Calu3 (cell line): ENCODE results near the gene SLC66A3. TPM values are rescaled to one million over a fixed set of nuclear protein-coding genes. Genes with fewer than 3 reads are reported as not detected.

Experiments
- BruUV-seq: library from RNA; stranded (reverse); fragments of 400-500 nt; replicated peaks from 2 replicates; lab custom pipeline; 2021; lab: Mats Ljungman, UMichigan
- CTCF ChIA-PET: fragments of 300-600 bp; sonication (Branson Sonifier 250); formaldehyde crosslinking; loops from one replicate; lab custom pipeline; 2022; ENCODE audit warnings: antibody characterized with exemption; lab: Charles Lee
- DNase-seq: peaks from one replicate; pipeline ENCODE4 v3.0.0; 2022
- H3K27ac Mint-ChIP-seq: one replicate; pipeline ENCODE4 v1.8.0; 2022; ENCODE audit warnings: mixed read lengths; ENCODE audit not compliant: unreplicated experiment
- H3K27me3 Mint-ChIP-seq: one replicate; pipeline ENCODE4 v1.8.0; 2022; ENCODE audit warnings: mixed read lengths; ENCODE audit not compliant: unreplicated experiment
- H3K36me3 Mint-ChIP-seq: one replicate; pipeline ENCODE4 v1.8.0; 2022; ENCODE audit warnings: mild to moderate bottlenecking, moderate library complexity, mixed read lengths; ENCODE audit not compliant: insufficient read depth, unreplicated experiment
- H3K4me1 Mint-ChIP-seq: one replicate; pipeline ENCODE4 v1.8.0; 2022; ENCODE audit warnings: mild to moderate bottlenecking, low read depth, mixed read lengths; ENCODE audit not compliant: unreplicated experiment
- H3K4me3 Mint-ChIP-seq: one replicate; pipeline ENCODE4 v1.8.0; 2022; ENCODE audit warnings: mild to moderate bottlenecking, low read depth, moderate library complexity, mixed read lengths; ENCODE audit not compliant: unreplicated experiment
- H3K9me3 Mint-ChIP-seq: one replicate; pipeline ENCODE4 v1.8.0; 2022; ENCODE audit warnings: low read depth, mixed read lengths; ENCODE audit not compliant: unreplicated experiment
- CTCF ChIP-seq: fragments of 200-600 bp; IDR thresholded peaks from one replicate; pipeline ENCODE4 v1.8.0; 2022; ENCODE audit warnings: antibody characterized with exemption; ENCODE audit not compliant: unreplicated experiment
- intact Hi-C: fragments of 100-400 bp; cut with micrococcal nuclease; formaldehyde crosslinking; loops from one replicate; pipeline ENCODE4 v1.10.0; 2022; ENCODE audit not compliant: unreplicated experiment
- total RNA-seq: library from RNA; stranded (reverse); gene quantifications from 2 replicates; pipeline ENCODE4 v1.2.3, GENCODE V29; 2022

Gene SLC66A3
- total RNA-seq, 1 experiment from 2014 or later, result 13.5 TPM

- H3K36me3 Mint-ChIP-seq, result no peaks in the 10 kb centered on the region
- DNase-seq, result no peak
- no peaks in the 10 kb centered on the region for H3K4me1 Mint-ChIP-seq
- no peak for TF ChIP-seq CTCF
- H3K9me3 Mint-ChIP-seq, result no peaks in the 10 kb centered on the region
- intact Hi-C loops, result no loop called here
- CTCF ChIA-PET, result no interaction called here
- H3K27me3 Mint-ChIP-seq, result peaks cover 65% of the 10 kb centered on the region
- H3K27ac Mint-ChIP-seq, result no peak overlapping the region
- no TSS peak for BruUV-seq
- no peak overlapping the region for H3K4me3 Mint-ChIP-seq
These were observed 14.8 kb upstream of the SLC66A3 start for GRCh38 chr2:11140492-11140891.

DNA sequence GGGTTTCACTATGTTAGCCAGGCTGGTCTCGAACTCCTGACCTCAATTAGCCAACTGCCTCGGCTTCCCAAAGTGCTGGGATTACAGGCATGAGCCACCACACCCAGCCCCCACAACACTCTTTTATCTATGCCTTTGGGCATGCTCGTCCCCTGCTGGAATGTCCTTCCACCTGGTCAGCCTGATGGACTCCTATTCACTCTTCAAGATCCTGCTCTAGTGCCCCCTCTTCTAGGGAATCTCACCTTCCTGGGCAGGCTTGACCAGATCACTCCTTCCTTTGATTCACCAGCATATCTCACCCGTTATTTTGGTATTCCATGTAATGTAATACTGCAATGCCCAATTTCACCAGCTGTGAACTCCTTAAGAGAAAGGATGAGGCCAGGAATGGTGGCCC lies 13.9 kb upstream of the SLC66A3 start:
- no peaks in the 10 kb centered on the region for H3K4me1 Mint-ChIP-seq
- no peak for TF ChIP-seq CTCF
- intact Hi-C loops, result no loop called here
- no peak overlapping the region for H3K4me3 Mint-ChIP-seq
- BruUV-seq, result no TSS peak
- DNase-seq, result no peak
- H3K9me3 Mint-ChIP-seq, result no peaks in the 10 kb centered on the region
- H3K36me3 Mint-ChIP-seq, result no peaks in the 10 kb centered on the region
- peaks cover 57% of the 10 kb centered on the region for H3K27me3 Mint-ChIP-seq
- CTCF ChIA-PET, result no interaction called here
- no peak overlapping the region for H3K27ac Mint-ChIP-seq

DNA sequence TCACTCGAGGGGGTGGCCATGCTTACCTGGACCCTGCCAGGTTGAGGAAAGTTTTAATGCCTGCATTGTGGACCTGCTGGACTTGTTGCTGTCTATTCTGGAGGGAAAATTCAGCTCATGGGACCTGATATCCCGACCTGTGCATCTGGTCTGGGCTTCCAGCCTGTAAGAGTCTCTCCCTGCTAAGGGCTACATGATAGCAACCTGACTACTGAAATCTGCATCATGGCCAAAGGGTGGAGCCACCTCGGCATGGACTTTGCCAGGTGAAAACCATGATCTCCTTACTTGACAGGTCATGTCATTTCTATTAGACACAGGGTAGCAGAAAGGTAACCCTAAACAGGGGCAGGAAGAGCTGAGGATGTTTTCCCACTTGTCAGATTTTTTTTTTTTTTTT lies 12.9 kb upstream of the SLC66A3 start:
- no peaks in the 10 kb centered on the region for H3K4me1 Mint-ChIP-seq
- intact Hi-C loops, result no loop called here
- CTCF ChIA-PET, result interaction anchor here (0.6 to 0.7 kb wide), 2 partner anchors 20 to 1354 kb away, joined by 4 to 6 read pairs; no protein-coding TSS in a partner anchor
- H3K36me3 Mint-ChIP-seq, result no peaks in the 10 kb centered on the region
- no peaks in the 10 kb centered on the region for H3K9me3 Mint-ChIP-seq
- H3K4me3 Mint-ChIP-seq, result no peak overlapping the region
- H3K27ac Mint-ChIP-seq, result no peak overlapping the region
- H3K27me3 Mint-ChIP-seq, result peaks cover 47% of the 10 kb centered on the region
- no peak for TF ChIP-seq CTCF
- no peak for DNase-seq
- BruUV-seq, result no TSS peak

GRCh38 chr2:11142987-11143386 lies 12.3 kb upstream of the SLC66A3 start:
- CTCF ChIA-PET, result no interaction called here
- Mint-ChIP-seq H3K9me3 (no peaks in the 10 kb centered on the region), H3K4me1 (no peaks in the 10 kb centered on the region), H3K4me3 (no peak overlapping the region), H3K27me3 (peaks cover 47% of the 10 kb centered on the region), H3K36me3 (no peaks in the 10 kb centered on the region), H3K27ac (no peak overlapping the region)
- intact Hi-C loops, result no loop called here
- no peak for DNase-seq
- TF ChIP-seq CTCF, result no peak
- no TSS peak for BruUV-seq
